Panc1 (cell line): ENCODE measurements around the gene KTN1. TPM values are rescaled to one million over a fixed set of nuclear protein-coding genes. Genes with fewer than 3 reads are reported as not detected.

ENCODE experiments used
- ATAC-seq: fragments of 200-7000 bp; cut with Tn5 transposase; 2 replicates; pipeline ENCODE4 v1.9.1; 2020; ENCODE audit warnings: mild to moderate bottlenecking, moderate library complexity
- BruUV-seq: library from RNA; stranded (reverse); fragments of 400-500 nt; replicated peaks from 2 replicates; lab custom pipeline; 2021; lab: Mats Ljungman, UMichigan
- CTCF ChIA-PET: fragments of 300-600 bp; sonication (Branson Sonifier 250); formaldehyde crosslinking; loops from one replicate; lab custom pipeline; 2022; ENCODE audit warnings: antibody characterized with exemption; lab: Charles Lee
- POLR2A ChIA-PET: fragments of 300-600 bp; sonication (Branson Sonifier 250); formaldehyde crosslinking; loops from one replicate; lab custom pipeline; 2022; ENCODE audit warnings: antibody characterized with exemption; lab: Charles Lee
- DNase-seq: peaks from one replicate; pipeline ENCODE4 v3.0.0-alpha.2; 2010; ENCODE audit warnings: low read depth, low spot score
- H3K27ac ChIP-seq: 2 replicates; pipeline ENCODE4 v1.5.1; 2011; ENCODE audit warnings: mild to moderate bottlenecking, low read length, inconsistent platforms
- H3K27me3 ChIP-seq: fragments of 200-500 bp; sonication (Bioruptor generic); 2 replicates; pipeline ENCODE4 v1.6.0; 2014; ENCODE audit warnings: low read length, inconsistent platforms; ENCODE audit not compliant: control insufficient read depth, insufficient read depth
- H3K36me3 ChIP-seq: fragments of 200-500 bp; sonication (Bioruptor generic); 2 replicates; pipeline ENCODE4 v1.5.1; 2014; ENCODE audit warnings: inconsistent platforms, mild to moderate bottlenecking, low read length, moderate library complexity; ENCODE audit not compliant: control insufficient read depth, insufficient read depth
- H3K4me1 ChIP-seq: 2 replicates; pipeline ENCODE4 v1.5.1; 2011; ENCODE audit warnings: inconsistent platforms, mild to moderate bottlenecking, low read length, moderate library complexity; ENCODE audit not compliant: control insufficient read depth, insufficient read depth
- H3K4me3 ChIP-seq, 2 experiments: 2 replicates each; pipeline ENCODE4 v1.5.1; 2011 to 2012; ENCODE audit warnings: low read depth in 2 of 2, low read length in 2 of 2, mild to moderate bottlenecking in 2 of 2, inconsistent platforms in 1 of 2, moderate library complexity in 1 of 2
- H3K9me3 ChIP-seq: fragments of 200-500 bp; sonication (Bioruptor generic); 2 replicates; pipeline ENCODE4 v1.5.1; 2014; ENCODE audit warnings: low read depth, mild to moderate bottlenecking, inconsistent platforms, low read length, moderate library complexity; ENCODE audit not compliant: control insufficient read depth, insufficient read depth
- CTCF ChIP-seq: fragments of 450-650 bp; IDR thresholded peaks from 2 replicates; pipeline ENCODE4 v1.5.1; 2017; ENCODE audit warnings: mild to moderate bottlenecking
- POLR2AphosphoS5 ChIP-seq: IDR thresholded peaks from 2 replicates; pipeline ENCODE4 v1.6.1; 2012; ENCODE audit warnings: mild to moderate bottlenecking, low read depth, low read length, moderate library complexity
- REST ChIP-seq, 2 experiments: IDR thresholded peaks; 2 replicates each; pipeline ENCODE4 v1.6.1; 2011 to 2012; ENCODE audit warnings: low read depth in 2 of 2, control low read depth in 1 of 2, low read length in 1 of 2, mild to moderate bottlenecking in 1 of 2, moderate library complexity in 1 of 2; ENCODE audit not compliant: insufficient read depth in 1 of 2
- SIN3A ChIP-seq: IDR thresholded peaks from 2 replicates; pipeline ENCODE4 v1.6.1; 2012; ENCODE audit warnings: low read depth, mild to moderate bottlenecking, low read length, moderate library complexity, borderline replicate concordance; ENCODE audit not compliant: insufficient read depth
- TCF7L2 ChIP-seq: IDR thresholded peaks from 2 replicates; pipeline ENCODE4 v1.6.1; 2011; ENCODE audit warnings: mild to moderate bottlenecking, low read depth, low read length, inconsistent platforms
- in situ Hi-C: cut with HindIII; loops from 2 replicates; pipeline ENCODE4 v1.10.0; 2016; ENCODE audit warnings: low sequenced_read_pairs, low pct_unique_long_range_greater_than_20kb
- intact Hi-C: fragments of 100-400 bp; cut with micrococcal nuclease; formaldehyde crosslinking; loops from one replicate; pipeline ENCODE4 v1.10.0; 2022; ENCODE audit not compliant: unreplicated experiment
- total RNA-seq: library from RNA; stranded (reverse); gene quantifications from one replicate; pipeline ENCODE4 v1.2.1, GENCODE V29; 2021; ENCODE audit not compliant: unreplicated experiment

Gene KTN1
- total RNA-seq, 1 experiment from 2014 or later, result 310 TPM

- intact Hi-C loops (no loop called here), in situ Hi-C loops (no loop called here)
- peaks cover 19% of the 10 kb centered on the region; the same call in 1 of the 2 replicates for H3K36me3 ChIP-seq
- TF ChIP-seq CTCF (no peak), POLR2AphosphoS5 (no peak), SIN3A (no peak), TCF7L2 (no peak), REST (IDR thresholded peaks at IDR 0.05; ENCODE audit: insufficient read depth in 1 of 2, low read depth in 2 of 2, low read length in 1 of 2) (no peak)
- H3K27me3 ChIP-seq, result no peaks in the 10 kb centered on the region
- CTCF ChIA-PET, result no interaction called here
- BruUV-seq, result no TSS peak
- no peak overlapping the region for H3K4me3 ChIP-seq
- ATAC-seq (peak; percentile 54; the same call in 1 of the 2 replicates), DNase-seq (no peak)
- no peak overlapping the region for H3K27ac ChIP-seq
- POLR2A ChIA-PET, result no interaction called here
- peaks cover 13% of the 10 kb centered on the region for H3K4me1 ChIP-seq
- H3K9me3 ChIP-seq, result no peaks in the 10 kb centered on the region
Observed at GRCh38 chr14:55688566-55688965, 108.6 kb downstream of the KTN1 start.

- Histone ChIP-seq H3K4me1 (peaks cover 13% of the 10 kb centered on the region), H3K4me3 (no peak overlapping the region), H3K27me3 (no peaks in the 10 kb centered on the region), H3K36me3 (peaks cover 7% of the 10 kb centered on the region; the same call in 1 of the 2 replicates), H3K9me3 (no peaks in the 10 kb centered on the region), H3K27ac (no peak overlapping the region)
- DNase-seq, result peak; percentile 12
- intact Hi-C loops, result no loop called here
- ChIA-PET CTCF (interaction anchor here (0.6 kb wide), 1 partner anchor 790 kb away, joined by 5 read pairs; no protein-coding TSS in a partner anchor), POLR2A (no interaction called here)
- in situ Hi-C loops, result no loop called here
- TF ChIP-seq REST (IDR thresholded peaks at IDR 0.05; ENCODE audit: insufficient read depth in 1 of 2, low read depth in 2 of 2, low read length in 1 of 2), result no peak
- TF ChIP-seq CTCF, result no peak
- peak; percentile 46 for ATAC-seq
- BruUV-seq, result no TSS peak
Observed at GRCh38 chr14:55689981-55690871, 110.2 kb downstream of the KTN1 start.
